DND-41 (cell line): ENCODE results near the gene MAB21L4.

ENCODE experiments used
- ATAC-seq: fragments of 200-7000 bp; cut with Tn5 transposase; 3 replicates; pipeline ENCODE4 v1.9.1; 2021; ENCODE audit warnings: low read depth; ENCODE audit not compliant: insufficient read depth
- DNase-seq: peaks from one replicate; pipeline ENCODE4 v3.0.0-alpha.2; 2020
- H2AFZ ChIP-seq: 2 replicates; pipeline ENCODE4 v1.6.0; 2012; ENCODE audit warnings: low read depth, low read length
- H3K27ac ChIP-seq: 2 replicates; pipeline ENCODE4 v1.5.1; 2012; ENCODE audit warnings: low read length, inconsistent platforms
- H3K27me3 ChIP-seq: fragments of 200-600 bp; sonication (generic); 2 replicates; pipeline ENCODE4 v1.6.0; 2012; ENCODE audit warnings: low read length, mild to moderate bottlenecking, inconsistent platforms; ENCODE audit not compliant: insufficient read depth, poor library complexity
- H3K36me3 ChIP-seq: 2 replicates; pipeline ENCODE4 v1.5.1; 2012; ENCODE audit warnings: low read length, inconsistent platforms; ENCODE audit not compliant: insufficient read depth
- H3K4me1 ChIP-seq: 2 replicates; pipeline ENCODE4 v1.5.1; 2012; ENCODE audit warnings: mild to moderate bottlenecking, low read length; ENCODE audit not compliant: insufficient read depth
- H3K4me2 ChIP-seq: 2 replicates; pipeline ENCODE4 v1.6.0; 2012; ENCODE audit warnings: mild to moderate bottlenecking, moderate library complexity, low read length, inconsistent platforms; ENCODE audit not compliant: insufficient read depth
- H3K4me3 ChIP-seq, 2 experiments: fragments of 200-600 bp in 1 of 2; shearing (Covaris generic) in 1 of 2; 2 replicates each; pipeline ENCODE4 v1.5.1; 2012 to 2016; ENCODE audit warnings: inconsistent platforms in 2 of 2, low read length in 2 of 2, mild to moderate bottlenecking in 2 of 2, low read depth in 1 of 2, moderate library complexity in 1 of 2
- H3K79me2 ChIP-seq: 2 replicates; pipeline ENCODE4 v1.6.0; 2012; ENCODE audit warnings: low read length, inconsistent platforms; ENCODE audit not compliant: insufficient read depth
- H3K9ac ChIP-seq: 2 replicates; pipeline ENCODE4 v1.6.0; 2012; ENCODE audit warnings: low read depth, mild to moderate bottlenecking, inconsistent platforms, low read length, moderate library complexity
- H3K9me3 ChIP-seq: 2 replicates; pipeline ENCODE4 v1.5.1; 2012; ENCODE audit warnings: low read length, moderate library complexity, mild to moderate bottlenecking, inconsistent platforms; ENCODE audit not compliant: insufficient read depth, severe bottlenecking
- H4K20me1 ChIP-seq: 2 replicates; pipeline ENCODE4 v1.6.0; 2012; ENCODE audit warnings: low read length; ENCODE audit not compliant: insufficient read depth
- EZH2 ChIP-seq: IDR thresholded peaks from 3 replicates; pipeline ENCODE4 v1.6.1; 2012; ENCODE audit warnings: borderline replicate concordance, low read depth, mild to moderate bottlenecking, moderate library complexity, low read length, inconsistent platforms; ENCODE audit not compliant: severe bottlenecking
- TF ChIP-seq, protein P1 (sequence below): IDR thresholded peaks from 2 replicates; pipeline ENCODE4 v1.5.1; 2012; ENCODE audit warnings: borderline replicate concordance, low read length, moderate library complexity, mild to moderate bottlenecking; ENCODE audit not compliant: poor library complexity, severe bottlenecking; ENCODE audit errors: extremely low read depth

The MAB21L4 gene

DNA sequence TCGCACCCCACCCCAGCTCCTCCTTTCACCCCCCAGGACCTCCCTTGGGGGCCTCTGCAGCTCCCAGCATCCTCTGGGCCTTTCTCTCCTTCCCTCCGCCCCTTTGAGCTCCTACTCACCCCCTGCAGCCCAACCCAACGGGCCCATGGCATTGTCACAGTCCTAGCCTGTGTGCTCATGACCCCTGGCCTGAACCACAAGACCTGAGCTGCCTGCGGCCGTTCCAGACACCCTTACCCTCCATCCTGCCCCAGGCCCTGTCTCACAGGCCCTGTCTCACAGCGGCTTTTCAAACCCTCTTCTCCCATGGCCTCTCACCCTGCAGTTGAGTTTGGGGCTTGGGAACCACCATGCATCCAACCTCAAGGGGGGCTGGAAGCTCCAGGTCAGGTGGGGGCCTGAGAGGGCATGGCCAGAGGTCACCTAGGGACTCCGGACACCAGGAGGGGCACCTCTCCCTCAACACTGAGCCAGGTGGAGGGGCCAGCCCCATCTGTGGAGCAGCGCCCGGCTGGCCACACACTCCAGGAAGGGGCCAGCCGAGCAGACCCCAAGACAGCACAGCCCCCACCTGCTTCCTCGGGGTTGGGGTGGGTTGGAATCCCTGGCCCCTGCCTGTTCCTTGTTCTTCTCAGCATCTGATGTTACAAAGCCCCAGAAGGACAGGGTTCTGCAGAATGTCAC is 6.9 kb downstream of the MAB21L4 start:
- H4K20me1 ChIP-seq, result no peaks in the 10 kb centered on the region
- H3K27me3 ChIP-seq, result no peaks in the 10 kb centered on the region
- no peaks in the 10 kb centered on the region for H3K9me3 ChIP-seq
- H3K4me1 ChIP-seq, result no peaks in the 10 kb centered on the region
- ATAC-seq (no peak), DNase-seq (no peak)
- H3K79me2 ChIP-seq, result no peaks in the 10 kb centered on the region
- TF ChIP-seq, protein P1, sequence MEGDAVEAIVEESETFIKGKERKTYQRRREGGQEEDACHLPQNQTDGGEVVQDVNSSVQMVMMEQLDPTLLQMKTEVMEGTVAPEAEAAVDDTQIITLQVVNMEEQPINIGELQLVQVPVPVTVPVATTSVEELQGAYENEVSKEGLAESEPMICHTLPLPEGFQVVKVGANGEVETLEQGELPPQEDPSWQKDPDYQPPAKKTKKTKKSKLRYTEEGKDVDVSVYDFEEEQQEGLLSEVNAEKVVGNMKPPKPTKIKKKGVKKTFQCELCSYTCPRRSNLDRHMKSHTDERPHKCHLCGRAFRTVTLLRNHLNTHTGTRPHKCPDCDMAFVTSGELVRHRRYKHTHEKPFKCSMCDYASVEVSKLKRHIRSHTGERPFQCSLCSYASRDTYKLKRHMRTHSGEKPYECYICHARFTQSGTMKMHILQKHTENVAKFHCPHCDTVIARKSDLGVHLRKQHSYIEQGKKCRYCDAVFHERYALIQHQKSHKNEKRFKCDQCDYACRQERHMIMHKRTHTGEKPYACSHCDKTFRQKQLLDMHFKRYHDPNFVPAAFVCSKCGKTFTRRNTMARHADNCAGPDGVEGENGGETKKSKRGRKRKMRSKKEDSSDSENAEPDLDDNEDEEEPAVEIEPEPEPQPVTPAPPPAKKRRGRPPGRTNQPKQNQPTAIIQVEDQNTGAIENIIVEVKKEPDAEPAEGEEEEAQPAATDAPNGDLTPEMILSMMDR, result no peak
- TF ChIP-seq EZH2, result no peak
- H3K9ac ChIP-seq, result no peak overlapping the region
- H2AFZ ChIP-seq, result no peak overlapping the region
- no peak overlapping the region for H3K4me2 ChIP-seq
- H3K4me3 ChIP-seq, result no peak overlapping the region
- no peak overlapping the region for H3K27ac ChIP-seq
- no peaks in the 10 kb centered on the region for H3K36me3 ChIP-seq

DNA sequence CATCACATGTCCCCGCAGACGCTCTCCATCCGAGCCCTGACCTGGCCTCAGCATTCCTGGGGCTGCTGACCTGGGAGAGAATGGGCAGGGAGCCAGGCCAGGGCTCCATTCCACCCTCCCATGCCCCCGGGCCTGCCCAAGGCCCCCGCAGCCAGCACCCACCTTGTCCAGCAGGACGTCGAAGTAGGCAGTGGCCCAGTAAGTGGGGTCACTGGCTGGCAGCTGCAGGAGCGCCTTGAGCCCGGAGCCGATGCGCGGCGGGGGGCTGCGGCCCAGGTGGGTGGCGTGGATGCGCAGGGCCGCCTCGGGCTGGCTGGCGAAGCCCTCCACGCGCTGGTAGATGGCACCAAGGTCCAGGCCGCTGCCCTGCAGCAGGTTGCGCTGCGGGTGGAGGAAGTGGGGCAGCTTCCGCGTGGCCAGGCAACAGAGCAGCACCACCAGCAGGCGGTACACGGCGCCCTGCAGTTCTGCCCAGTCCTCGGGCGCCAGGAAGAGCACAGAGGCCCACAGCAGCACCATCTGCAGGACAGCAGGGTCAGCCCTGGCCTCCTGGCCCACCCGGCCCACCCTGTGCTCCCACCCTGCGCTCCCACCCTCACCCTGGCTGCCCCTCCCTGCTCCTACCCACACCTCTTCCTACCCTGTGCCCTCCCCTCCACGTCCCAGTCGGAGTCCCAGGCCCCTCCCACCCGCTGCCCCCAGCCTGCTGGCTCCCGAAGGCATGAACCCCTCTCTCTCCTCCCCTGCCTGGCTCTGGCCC is 7.6 kb downstream of the MAB21L4 start:
- Histone ChIP-seq H3K9ac (no peak overlapping the region), H4K20me1 (no peaks in the 10 kb centered on the region), H3K36me3 (no peaks in the 10 kb centered on the region), H3K27ac (no peak overlapping the region), H3K4me3 (no peak overlapping the region), H3K27me3 (peaks cover under 1% of the 10 kb centered on the region), H3K9me3 (no peaks in the 10 kb centered on the region), H3K4me2 (no peak overlapping the region), H2AFZ (no peak overlapping the region), H3K79me2 (no peaks in the 10 kb centered on the region), H3K4me1 (no peaks in the 10 kb centered on the region)
- DNase-seq (no peak), ATAC-seq (no peak)
- TF ChIP-seq, protein P1, result no peak
- no peak for TF ChIP-seq EZH2

DNA sequence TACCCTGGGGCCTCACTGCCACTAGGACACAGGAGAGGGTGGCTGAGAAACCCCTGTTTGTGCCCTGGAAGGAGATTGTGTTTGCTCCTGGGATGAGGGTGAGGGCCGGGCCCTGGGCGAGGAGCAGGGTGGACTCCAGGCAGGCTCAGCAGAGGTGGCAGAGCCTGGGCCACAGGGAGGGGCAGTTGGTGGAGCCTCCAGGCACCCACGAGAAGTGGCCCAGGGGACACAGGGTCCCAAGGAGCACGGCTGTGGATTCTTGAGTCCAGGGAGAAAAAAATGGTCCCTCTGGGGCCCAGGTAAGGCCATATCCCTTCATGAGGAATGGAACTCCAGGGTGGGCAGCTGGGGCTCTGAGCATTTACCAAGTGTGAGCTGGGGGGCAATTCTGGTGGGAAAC is 8.3 kb downstream of the MAB21L4 start:
- H3K9me3 ChIP-seq, result no peaks in the 10 kb centered on the region
- H3K36me3 ChIP-seq, result no peaks in the 10 kb centered on the region
- H3K9ac ChIP-seq, result no peak overlapping the region
- H2AFZ ChIP-seq, result no peak overlapping the region
- H4K20me1 ChIP-seq, result no peaks in the 10 kb centered on the region
- no peaks in the 10 kb centered on the region for H3K79me2 ChIP-seq
- TF ChIP-seq EZH2, result no peak
- TF ChIP-seq, protein P1, result no peak
- no peaks in the 10 kb centered on the region for H3K4me1 ChIP-seq
- peaks cover 3% of the 10 kb centered on the region for H3K27me3 ChIP-seq
- no peak overlapping the region for H3K27ac ChIP-seq
- ATAC-seq (no peak), DNase-seq (no peak)
- H3K4me3 ChIP-seq, result no peak overlapping the region
- H3K4me2 ChIP-seq, result no peak overlapping the region
